Measurements from ENCODE around the gene RPRD1A.

DNA sequence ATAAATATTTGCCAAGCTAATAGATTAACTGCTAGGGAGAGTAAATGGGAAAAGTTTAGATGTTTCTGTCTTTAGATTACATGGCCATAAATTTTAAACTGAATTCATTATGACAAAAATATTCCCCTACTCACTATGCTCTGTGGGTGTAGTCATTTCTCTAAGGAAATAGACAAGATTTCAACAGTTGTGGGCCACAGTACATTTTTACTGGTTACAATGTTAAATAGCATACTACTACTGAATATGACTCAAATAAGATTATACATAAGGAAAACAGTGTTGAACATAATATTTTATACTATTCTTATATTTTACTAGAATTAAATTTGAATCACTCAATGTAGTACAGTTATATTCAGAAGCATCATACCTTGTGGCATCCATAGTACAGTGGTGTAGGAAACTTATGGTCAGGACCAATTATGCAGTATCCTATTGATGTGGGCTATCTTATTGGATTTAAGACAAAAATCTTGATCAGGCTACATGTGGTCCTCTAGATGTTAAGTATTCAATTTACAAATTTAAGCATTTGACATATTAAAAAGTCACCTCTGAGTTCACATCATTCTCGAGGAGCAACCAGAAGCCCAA, 33.0 kb downstream of the RPRD1A start:
- TF ChIP-seq TAF1 (IDR thresholded peaks at IDR 0.05; ENCODE audit: low read depth, low read length) = no peak
- TF ChIP-seq POU2F2 (IDR thresholded peaks at IDR 0.05; ENCODE audit: low read depth, low read length) = no peak
